A549 (cell line): ENCODE results near the gene MACF1. TPM values are rescaled to one million over a fixed set of nuclear protein-coding genes. Genes with fewer than 3 reads are reported as not detected.
A peak's percentile ranks its signal among the peaks of the same experiment; 100 is the strongest.

Experiments used
- ATAC-seq, 2 experiments: fragments of 200-7000 bp in 1 of 2; fragments of >200 bp in 1 of 2; cut with Nextera tagmentation in 1 of 2; cut with Tn5 transposase in 1 of 2; 3 replicates each; pipeline versions ENCODE4 v1.8.0 to v1.9.1; 2018 to 2020; ENCODE audit warnings: mild to moderate bottlenecking in 1 of 2, moderate library complexity in 1 of 2
- CTCF ChIA-PET: fragments of 300-600 bp; sonication (Branson Sonifier 250); formaldehyde crosslinking; extraction: SDS; loops from one replicate; lab custom pipeline; 2021; ENCODE audit warnings: antibody characterized with exemption, inconsistent platforms; lab: Yijun Ruan, JAX
- POLR2A ChIA-PET: fragments of 350-600 bp; formaldehyde crosslinking; extraction: SDS; loops from one replicate; lab custom pipeline; 2021; ENCODE audit warnings: antibody characterized with exemption, inconsistent platforms; lab: Yijun Ruan, JAX
- DNase-seq, 2 experiments: peaks; one replicate each; pipeline versions ENCODE4 v3.0.0 to v3.0.0-alpha.2; 2011 to 2016; ENCODE audit warnings: low read depth in 1 of 2, low spot score in 1 of 2
- FAIRE-seq: peaks from 2 replicates; lab custom pipeline; 2011; peaks lifted over from hg19 to GRCh38; lab: Jason Lieb, UNC
- H3K27ac ChIP-seq, 2 experiments: fragments of >200 bp; sonication (Bioruptor Twin); formaldehyde crosslinking; 3 replicates each; pipeline ENCODE4 v1.5.1; 2016 to 2017
- H3K4me1 ChIP-seq: fragments of >200 bp; sonication (Bioruptor Twin); formaldehyde crosslinking; 3 replicates; pipeline ENCODE4 v1.6.1; 2016
- H3K4me2 ChIP-seq: fragments of >200 bp; sonication (Bioruptor Twin); formaldehyde crosslinking; 3 replicates; pipeline ENCODE4 v1.6.1; 2016
- H3K4me3 ChIP-seq: fragments of >200 bp; sonication (Bioruptor Twin); formaldehyde crosslinking; 3 replicates; pipeline ENCODE4 v1.5.1; 2016
- H3K9me3 ChIP-seq: fragments of >200 bp; sonication (Bioruptor Twin); formaldehyde crosslinking; 3 replicates; pipeline ENCODE4 v1.6.1; 2016
- BCL3 ChIP-seq: fragments of >200 bp; sonication (Bioruptor Twin); formaldehyde crosslinking; IDR thresholded peaks from 3 replicates; pipeline ENCODE4 v1.6.1; 2016
- CEBPB ChIP-seq, 2 experiments: fragments of >200 bp in 1 of 2; sonication (Bioruptor Twin) in 1 of 2; formaldehyde crosslinking in 1 of 2; IDR thresholded peaks; 2 replicates each; pipeline ENCODE4 v1.6.1; 2012 to 2016
- EP300 ChIP-seq, 2 experiments: fragments of >200 bp; sonication (Bioruptor Twin); formaldehyde crosslinking; IDR thresholded peaks; 2 replicates in 1 of 2; 3 replicates in 1 of 2; pipeline ENCODE4 v1.6.1; 2016 to 2017
- FOSL2 ChIP-seq, 2 experiments: fragments of 450-650 bp in 1 of 2; fragments of >200 bp in 1 of 2; sonication (Bioruptor Twin) in 1 of 2; formaldehyde crosslinking; IDR thresholded peaks; 2 replicates each; pipeline versions ENCODE4 v1.5.0 to v1.6.1; 2016 to 2020; ENCODE audit warnings: mild to moderate bottlenecking in 1 of 2, moderate library complexity in 1 of 2
- GATA3 ChIP-seq: IDR thresholded peaks from 2 replicates; pipeline ENCODE4 v1.6.1; 2012; ENCODE audit warnings: borderline replicate concordance
- HMGXB4 ChIP-seq: fragments of 250-450 bp; sonication (Bioruptor Pico); IDR thresholded peaks from 2 replicates; pipeline ENCODE4 v1.5.0; 2021; ENCODE audit warnings: mild to moderate bottlenecking, moderate library complexity, borderline replicate concordance
- JUN ChIP-seq, 2 experiments: fragments of >200 bp; sonication (Bioruptor Twin); formaldehyde crosslinking; IDR thresholded peaks; 2 replicates in 1 of 2; 3 replicates in 1 of 2; pipeline ENCODE4 v1.6.1; 2016 to 2017
- JUNB ChIP-seq: fragments of >200 bp; sonication (Bioruptor Twin); formaldehyde crosslinking; IDR thresholded peaks from 2 replicates; pipeline ENCODE4 v1.6.1; 2016
- MYC ChIP-seq: IDR thresholded peaks from 2 replicates; pipeline ENCODE4 v1.6.1; 2012; ENCODE audit warnings: mild to moderate bottlenecking, inconsistent platforms, low read length, improper control_type of control experiment, borderline replicate concordance
- NPAS2 ChIP-seq: fragments of 250-450 bp; sonication (Bioruptor Pico); IDR thresholded peaks from 2 replicates; pipeline ENCODE4 v1.8.0; 2022; ENCODE audit warnings: mild to moderate bottlenecking, moderate library complexity, borderline replicate concordance
- NR3C1 ChIP-seq: fragments of >200 bp; sonication (Bioruptor Twin); formaldehyde crosslinking; IDR thresholded peaks from 3 replicates; pipeline ENCODE4 v1.6.1; 2017
- RARB ChIP-seq: fragments of 250-450 bp; sonication (Bioruptor Pico); IDR thresholded peaks from 2 replicates; pipeline ENCODE4 v1.8.0; 2021; ENCODE audit warnings: mild to moderate bottlenecking, moderate library complexity
- RCOR1 ChIP-seq: fragments of 150-350 bp; IDR thresholded peaks from 2 replicates; pipeline ENCODE4 v1.6.1; 2014; ENCODE audit warnings: antibody characterized with exemption, low read length, low read depth
- SREBF2 ChIP-seq: fragments of 450-650 bp; IDR thresholded peaks from 2 replicates; pipeline ENCODE4 v1.6.1; 2014; ENCODE audit warnings: mild to moderate bottlenecking, moderate library complexity
- ZC3H11A ChIP-seq: fragments of 450-650 bp; IDR thresholded peaks from 2 replicates; pipeline ENCODE4 v1.6.1; 2014; ENCODE audit warnings: antibody characterized with exemption, mild to moderate bottlenecking
- ZNF302 ChIP-seq: fragments of 250-450 bp; sonication (Bioruptor Pico); IDR thresholded peaks from 2 replicates; pipeline ENCODE4 v1.9.0; 2021; ENCODE audit warnings: inconsistent platforms, mild to moderate bottlenecking, moderate library complexity
- WGBS: methylation state at CpG from one replicate; pipeline ENCODE4 v1.1.6; 2017; ENCODE audit errors: missing lambda C conversion rate; 5-methylcytosine and 5-hydroxymethylcytosine counted together
- polyA plus RNA-seq, 4 experiments: library from polyadenylated mRNA; depleted of rRNA in 3 of 4; stranded (reverse); fragments of >200 nt; fragmentation: RNase III in 1 of 4; extraction: RNeasy Plus Mini Kit Qiagen cat#74134 plus additional on column Dnase treatment in 1 of 4; gene quantifications; 2 replicates in 3 of 4; 3 replicates in 1 of 4; pipeline ENCODE4 v1.2.3, GENCODE V29; 2011 to 2017
- TF ChIP-seq, protein P1 (sequence below): IDR thresholded peaks from 2 replicates; pipeline ENCODE4 v1.6.1; 2012
- TF ChIP-seq, protein P2 (sequence below): IDR thresholded peaks from 2 replicates; pipeline ENCODE4 v1.6.1; 2012

The MACF1 gene
- polyA plus RNA-seq, 2 of the 4 experiments (the other 2 are of a cell fraction) = 45.7 to 64.2 TPM

- 76% methylated on average over 5 of the region's 5 CpGs for WGBS
- ChIA-PET CTCF (interaction anchor here (0.6 to 6.5 kb wide), 7 partner anchors 8 to 299 kb away, joined by 3 to 50 read pairs (median 3); no protein-coding TSS in a partner anchor), POLR2A (interaction anchor here (2.4 kb wide), 1 partner anchor 12 kb away, joined by 30 read pairs; no protein-coding TSS in a partner anchor)
- Histone ChIP-seq H3K4me1 (peaks cover 78% of the 10 kb centered on the region), H3K4me2 (peak overlapping the region; percentile 76), H3K27ac (peak overlapping the region; percentile 89 to 93), H3K4me3 (no peak overlapping the region), H3K9me3 (no peaks in the 10 kb centered on the region)
- DNase-seq = no peak
- FAIRE-seq = no peak
- ATAC-seq = no peak
- TF ChIP-seq NPAS2 (CRISPR knock-in tag) (no peak), SREBF2 (no peak)
Measured at GRCh38 chr1:39397487-39397886, 193.0 kb downstream of the MACF1 start.

GRCh38 chr1:39398278-39399021 lies 194.0 kb downstream of the MACF1 start:
- CTCF ChIA-PET = interaction anchor here (0.6 to 6.5 kb wide), 12 partner anchors 9 to 300 kb away, joined by 3 to 50 read pairs (median 3); no protein-coding TSS in a partner anchor
- WGBS = 3% methylated on average over 6 of the region's 6 CpGs
- H3K4me3 ChIP-seq = 0 out of 3 replicates have a peak overlapping the region, but pooled peaks have one; percentile 9
- peak; percentile 95 to 97 for ATAC-seq
- H3K9me3 ChIP-seq = no peaks in the 10 kb centered on the region
- FAIRE-seq = no peak
- TF ChIP-seq, protein P1, sequence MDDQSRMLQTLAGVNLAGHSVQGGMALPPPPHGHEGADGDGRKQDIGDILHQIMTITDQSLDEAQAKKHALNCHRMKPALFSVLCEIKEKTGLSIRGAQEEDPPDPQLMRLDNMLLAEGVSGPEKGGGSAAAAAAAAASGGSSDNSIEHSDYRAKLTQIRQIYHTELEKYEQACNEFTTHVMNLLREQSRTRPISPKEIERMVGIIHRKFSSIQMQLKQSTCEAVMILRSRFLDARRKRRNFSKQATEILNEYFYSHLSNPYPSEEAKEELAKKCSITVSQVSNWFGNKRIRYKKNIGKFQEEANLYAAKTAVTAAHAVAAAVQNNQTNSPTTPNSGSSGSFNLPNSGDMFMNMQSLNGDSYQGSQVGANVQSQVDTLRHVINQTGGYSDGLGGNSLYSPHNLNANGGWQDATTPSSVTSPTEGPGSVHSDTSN = peak; percentile 85
- TF ChIP-seq MYC (no peak), EP300 (IDR thresholded peaks at IDR 0.05) (peak; percentile 76 to 86; a peak in 4 of 5 replicates), HMGXB4 (no peak), CEBPB (IDR thresholded peaks at IDR 0.05) (peak; percentile 46 to 65; a peak in 1 of 4 replicates), ZC3H11A (no peak), BCL3 (peak; percentile 45; the same call in 1 of the 3 replicates), NR3C1 (no peak), JUNB (peak; percentile 84), RARB (CRISPR knock-in tag) (no peak), GATA3 (peak; percentile 86), FOSL2 (IDR thresholded peaks at IDR 0.05) (peak; percentile 83), FOSL2 (CRISPR knock-in tag; IDR thresholded peaks at IDR 0.05) (peak; percentile 80), JUN (IDR thresholded peaks at IDR 0.05) (peak; percentile 65 to 90; a peak in 4 of 5 replicates), ZNF302 (CRISPR knock-in tag) (no peak), RCOR1 (no peak)
- TF ChIP-seq, protein P2, sequence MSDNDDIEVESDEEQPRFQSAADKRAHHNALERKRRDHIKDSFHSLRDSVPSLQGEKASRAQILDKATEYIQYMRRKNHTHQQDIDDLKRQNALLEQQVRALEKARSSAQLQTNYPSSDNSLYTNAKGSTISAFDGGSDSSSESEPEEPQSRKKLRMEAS = peak; percentile 37; the same call in 1 of the 2 replicates
- TF ChIP-seq, all 56 proteins: peak for 9
- peak; percentile 89 to 93 for DNase-seq
- H3K4me2 ChIP-seq = peak overlapping the region; percentile 76
- POLR2A ChIA-PET = interaction anchor here (1.1 to 2.4 kb wide), 2 partner anchors 11 kb away, joined by 3 to 30 read pairs; no protein-coding TSS in a partner anchor
- peaks cover 69% of the 10 kb centered on the region for H3K4me1 ChIP-seq
- H3K27ac ChIP-seq = peak overlapping the region; percentile 89 to 93
